GM19023 (cell line): Measurements from ENCODE around the gene MYO1D.

Source experiments
- ATAC-seq: cut with Tn5 transposase; IDR thresholded peaks from one replicate; pipeline ENCODE4 v1.9.1; 2021; ENCODE audit warnings: mild to moderate bottlenecking, moderate library complexity; ENCODE audit not compliant: unreplicated experiment

The MYO1D gene

DNA sequence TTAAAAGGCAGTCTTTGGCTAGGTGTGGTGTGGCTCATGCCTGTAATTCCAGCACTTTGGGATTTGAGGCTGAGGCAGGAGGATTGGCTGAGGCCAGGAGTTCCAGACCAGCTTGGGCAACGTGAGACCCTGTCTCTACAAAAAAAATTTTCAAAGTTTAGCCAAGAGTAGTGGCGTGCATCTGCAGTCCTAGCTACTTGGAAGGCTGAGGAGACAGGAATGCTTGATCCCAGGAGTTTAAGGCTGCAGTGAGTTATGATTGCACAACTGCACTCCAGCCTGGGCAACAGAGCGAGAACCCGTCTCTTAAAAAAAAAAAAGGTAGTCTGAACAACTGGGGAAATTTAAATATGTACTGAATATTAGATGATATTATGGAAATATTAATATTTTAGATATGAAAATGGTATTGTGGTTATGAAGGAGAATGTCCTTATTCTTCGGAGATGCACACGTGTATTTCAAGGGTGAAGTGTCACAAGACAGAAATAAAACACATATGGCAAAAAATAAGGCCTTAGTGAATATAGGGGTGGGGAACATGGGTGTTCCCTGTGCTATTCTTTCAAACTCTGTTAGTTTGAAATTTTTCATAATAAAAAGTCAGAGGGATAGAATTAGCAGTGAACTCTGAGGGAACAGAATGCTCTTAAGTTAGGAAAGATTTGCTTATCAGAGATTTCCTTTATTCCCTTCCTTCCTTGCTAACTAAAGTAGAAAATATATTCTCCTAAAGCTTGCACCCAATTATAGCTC lies 245.4 kb downstream of the MYO1D start:
- no peak for ATAC-seq

DNA sequence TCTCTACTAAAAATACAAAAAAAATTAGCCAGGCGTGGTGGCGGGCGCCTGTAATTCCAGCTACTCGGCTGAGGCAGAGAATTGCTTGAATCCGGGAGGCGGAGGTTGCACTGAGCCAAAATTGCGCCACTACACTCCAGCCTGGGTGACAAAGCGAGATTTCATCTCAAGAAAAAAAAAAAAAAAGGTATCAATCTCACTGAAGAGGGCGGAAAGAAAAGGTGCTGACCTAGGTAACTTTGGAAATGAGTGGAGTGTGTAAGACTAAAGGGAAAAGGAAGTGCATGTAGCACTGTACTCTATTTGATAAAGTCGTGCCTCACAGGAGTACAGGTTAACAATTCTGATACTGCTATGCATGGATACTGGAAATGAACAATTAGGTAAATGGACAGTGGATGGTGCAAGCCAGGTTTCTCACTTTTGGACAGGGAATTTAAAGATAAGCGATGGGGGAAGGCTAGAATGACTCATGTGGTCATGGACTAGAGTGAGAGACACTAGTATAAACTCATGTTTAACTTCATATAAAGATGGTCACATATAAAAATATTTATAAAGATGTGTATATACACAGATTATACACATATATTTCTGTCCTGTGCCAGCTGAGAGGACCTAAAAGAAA lies 247.2 kb downstream of the MYO1D start:
- no peak for ATAC-seq

- no peak for ATAC-seq
Measured at GRCh38 chr17:32628271-32629044, 248.5 kb downstream of the MYO1D start.

DNA sequence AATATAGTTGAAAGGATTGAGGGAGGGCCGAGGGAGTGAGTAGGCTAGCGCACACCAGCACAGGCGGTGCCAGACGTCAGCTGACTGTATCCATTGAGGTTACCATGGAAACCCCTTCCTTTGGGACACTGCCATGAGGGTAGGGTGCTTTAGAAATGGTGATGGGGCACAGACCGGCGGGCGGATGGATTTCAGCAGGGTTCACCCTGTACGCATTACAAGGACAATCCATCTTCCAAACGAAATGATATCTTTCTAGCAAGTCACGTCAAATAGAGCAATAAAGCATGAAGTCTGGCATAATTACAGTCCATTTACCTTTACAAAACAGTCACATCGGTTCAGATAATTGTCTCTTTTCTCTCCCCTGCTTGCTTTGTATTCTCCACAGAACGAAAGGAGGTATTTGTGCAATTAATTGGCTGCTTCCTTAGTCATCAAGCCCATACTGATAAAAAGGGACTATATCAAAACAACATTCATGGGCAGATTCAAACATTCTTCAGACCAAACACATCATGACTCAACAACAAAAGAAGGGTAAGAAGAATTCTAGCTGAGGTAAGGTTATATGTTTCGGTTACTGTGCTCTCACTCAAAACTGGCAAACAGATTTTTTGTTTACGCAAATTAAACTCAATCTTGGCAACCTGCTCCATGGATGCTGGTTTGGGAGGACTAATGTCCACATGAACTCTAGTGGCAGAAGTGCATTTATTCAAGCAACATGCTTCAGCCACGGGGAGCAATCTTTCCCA lies 249.5 kb downstream of the MYO1D start:
- no peak for ATAC-seq

- ATAC-seq, result no peak
Measured at GRCh38 chr17:32626379-32626791, 250.5 kb downstream of the MYO1D start.

DNA sequence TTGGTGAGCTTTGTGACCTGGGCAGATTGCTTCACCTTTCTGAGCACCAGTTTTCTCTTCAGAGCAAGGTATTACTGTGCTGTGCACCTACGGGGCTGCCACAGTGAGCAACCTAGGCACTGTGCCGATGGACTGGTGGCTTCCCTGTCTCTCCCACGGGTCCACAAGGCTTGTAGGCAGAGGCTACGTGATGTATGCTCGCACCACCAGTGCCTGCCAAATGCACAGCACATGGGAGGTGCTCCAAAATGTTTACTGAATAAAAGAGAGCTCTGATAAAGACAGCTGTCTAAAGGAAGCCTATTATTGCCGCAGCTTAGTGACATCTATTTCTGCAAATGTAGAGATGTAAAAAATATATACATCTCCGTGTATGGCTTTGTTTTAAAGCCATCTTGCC lies 251.0 kb downstream of the MYO1D start:
- no peak for ATAC-seq

DNA sequence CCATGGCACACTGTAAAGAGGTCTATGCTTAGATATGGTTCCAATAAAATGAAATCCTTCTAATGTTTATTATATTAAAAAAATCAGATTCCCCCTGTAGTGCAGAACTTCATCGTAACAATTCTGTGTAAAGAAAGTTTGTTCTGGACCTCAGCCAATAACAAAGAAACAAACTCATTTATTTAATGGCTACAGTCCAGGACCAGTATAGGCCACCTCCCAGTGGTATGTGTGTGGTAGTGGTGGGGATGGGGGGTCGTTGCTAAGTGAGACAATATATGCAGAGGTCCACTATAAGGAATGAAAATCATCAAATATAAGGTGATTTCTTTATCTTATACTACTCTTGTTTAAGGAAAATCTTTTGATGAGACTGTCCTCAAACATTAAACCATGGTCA lies 253.7 kb downstream of the MYO1D start:
- ATAC-seq, result no peak

DNA sequence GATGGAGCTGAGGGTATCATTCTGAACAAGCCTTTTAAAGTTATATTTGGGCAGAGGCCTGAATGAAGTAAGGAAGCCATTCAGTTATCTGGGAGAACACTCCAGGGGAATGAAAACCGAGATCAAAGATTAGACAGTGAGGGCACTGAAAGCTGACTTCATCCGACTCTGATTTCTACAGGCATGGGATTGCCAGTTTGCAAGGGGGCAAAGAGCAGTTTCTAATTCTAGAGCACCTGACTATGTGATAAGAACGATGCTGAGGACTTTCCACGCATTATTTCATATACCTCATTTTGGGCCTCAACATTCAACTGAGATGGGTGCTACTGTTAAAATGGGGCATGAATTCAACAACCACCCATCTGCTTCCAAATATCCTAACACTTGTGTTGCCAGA lies 254.4 kb downstream of the MYO1D start:
- no peak for ATAC-seq

GRCh38 chr17:32621612-32622312 lies 255.2 kb downstream of the MYO1D start:
- ATAC-seq, result no peak

- no peak for ATAC-seq
Measured at GRCh38 chr17:32615326-32615725, 261.6 kb downstream of the MYO1D start.

GRCh38 chr17:32610943-32611342 lies 266.0 kb downstream of the MYO1D start:
- ATAC-seq, result no peak

GRCh38 chr17:32609884-32610650 lies 266.9 kb downstream of the MYO1D start:
- no peak for ATAC-seq

GRCh38 chr17:32609085-32609484 lies 267.8 kb downstream of the MYO1D start:
- no peak for ATAC-seq

- ATAC-seq, result no peak
Measured at GRCh38 chr17:32608267-32608666, 268.7 kb downstream of the MYO1D start.

DNA sequence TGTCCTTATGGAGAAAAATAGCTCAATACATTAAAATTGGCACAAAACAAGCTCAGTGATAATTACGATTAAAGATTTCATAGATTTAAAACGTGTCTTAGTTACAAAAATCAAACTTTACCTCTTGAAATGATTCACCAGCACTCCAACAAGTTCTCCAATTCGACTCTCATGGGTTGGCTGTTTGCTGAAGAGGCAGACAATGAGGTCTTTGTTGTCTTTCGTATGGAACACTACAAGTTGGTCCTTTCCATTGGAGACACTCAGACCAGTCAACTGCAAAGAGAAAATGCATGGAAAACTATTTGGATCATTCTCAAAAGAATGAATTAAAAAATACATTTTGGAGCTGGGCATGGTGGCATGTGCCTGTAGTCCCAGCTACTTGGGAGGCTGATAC lies 272.0 kb downstream of the MYO1D start:
- no peak for ATAC-seq

DNA sequence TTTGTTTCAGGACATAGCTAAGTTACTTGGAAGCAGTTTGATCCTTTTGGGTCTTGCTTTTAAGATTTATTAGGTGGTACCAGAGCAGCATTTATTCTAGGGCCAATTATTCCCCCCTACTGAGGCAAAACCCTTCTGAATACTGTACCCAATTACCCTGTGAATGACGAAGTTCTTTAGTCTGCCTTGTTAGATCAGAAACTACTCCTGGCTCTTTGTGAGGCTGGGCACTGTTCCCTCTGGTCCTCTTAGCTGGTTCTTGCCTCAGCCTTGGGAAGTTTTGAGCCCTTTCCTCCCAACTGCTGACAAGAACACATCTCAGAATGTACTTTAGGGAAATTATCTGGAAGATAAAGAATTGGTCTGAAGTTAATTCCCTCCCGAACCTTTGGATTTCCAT lies 274.5 kb downstream of the MYO1D start:
- no peak for ATAC-seq

- no peak for ATAC-seq
Measured at GRCh38 chr17:32601866-32602265, 275.1 kb downstream of the MYO1D start.

- no peak for ATAC-seq
Measured at GRCh38 chr17:32596628-32597027, 280.3 kb downstream of the MYO1D start.

- no peak for ATAC-seq
Measured at GRCh38 chr17:32596206-32596605, 280.7 kb downstream of the MYO1D start.

DNA sequence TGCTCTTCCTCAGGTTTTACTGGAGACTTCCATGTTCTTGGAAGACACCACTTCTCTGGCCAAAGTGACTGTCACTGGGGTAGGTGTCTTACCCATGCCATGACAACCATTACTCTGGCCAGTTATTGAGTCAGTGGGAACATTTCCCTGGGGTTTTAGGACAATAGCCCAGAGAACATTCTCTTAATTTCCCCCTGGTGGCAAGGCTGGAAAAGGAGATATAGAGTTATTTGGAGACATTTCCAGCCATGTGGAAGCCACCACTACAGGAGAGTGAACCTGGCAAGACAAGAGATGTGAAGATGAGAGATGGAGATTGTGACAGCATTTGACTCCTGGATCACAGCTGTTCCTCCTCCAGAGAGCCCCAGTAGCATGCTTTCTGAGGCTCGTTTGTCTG lies 283.9 kb downstream of the MYO1D start:
- ATAC-seq, result no peak
